Measurements from ENCODE around the gene HSD17B14.

GRCh38 chr19:48806518-48806817, 29.8 kb downstream of the HSD17B14 start:
- TF ChIP-seq, protein P1, sequence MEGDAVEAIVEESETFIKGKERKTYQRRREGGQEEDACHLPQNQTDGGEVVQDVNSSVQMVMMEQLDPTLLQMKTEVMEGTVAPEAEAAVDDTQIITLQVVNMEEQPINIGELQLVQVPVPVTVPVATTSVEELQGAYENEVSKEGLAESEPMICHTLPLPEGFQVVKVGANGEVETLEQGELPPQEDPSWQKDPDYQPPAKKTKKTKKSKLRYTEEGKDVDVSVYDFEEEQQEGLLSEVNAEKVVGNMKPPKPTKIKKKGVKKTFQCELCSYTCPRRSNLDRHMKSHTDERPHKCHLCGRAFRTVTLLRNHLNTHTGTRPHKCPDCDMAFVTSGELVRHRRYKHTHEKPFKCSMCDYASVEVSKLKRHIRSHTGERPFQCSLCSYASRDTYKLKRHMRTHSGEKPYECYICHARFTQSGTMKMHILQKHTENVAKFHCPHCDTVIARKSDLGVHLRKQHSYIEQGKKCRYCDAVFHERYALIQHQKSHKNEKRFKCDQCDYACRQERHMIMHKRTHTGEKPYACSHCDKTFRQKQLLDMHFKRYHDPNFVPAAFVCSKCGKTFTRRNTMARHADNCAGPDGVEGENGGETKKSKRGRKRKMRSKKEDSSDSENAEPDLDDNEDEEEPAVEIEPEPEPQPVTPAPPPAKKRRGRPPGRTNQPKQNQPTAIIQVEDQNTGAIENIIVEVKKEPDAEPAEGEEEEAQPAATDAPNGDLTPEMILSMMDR (IDR thresholded peaks at IDR 0.05): no peak
- TF ChIP-seq POLR2A (IDR thresholded peaks at IDR 0.05) (no peak), POLR2AphosphoS5 (IDR thresholded peaks at IDR 0.05) (no peak), EP300 (IDR thresholded peaks at IDR 0.05; ENCODE audit: low read depth) (no peak)

Measured in transverse colon (tissue), 4 donors.